GM12872 (cell line): ENCODE measurements around the gene DAZAP2.

Experiments used
- TF ChIP-seq, protein P1 (sequence below): IDR thresholded peaks from 3 replicates; pipeline ENCODE4 v1.5.1; 2011; ENCODE audit warnings: low read depth, mild to moderate bottlenecking, low read length, moderate library complexity; ENCODE audit not compliant: insufficient read depth

Gene DAZAP2, protein sequence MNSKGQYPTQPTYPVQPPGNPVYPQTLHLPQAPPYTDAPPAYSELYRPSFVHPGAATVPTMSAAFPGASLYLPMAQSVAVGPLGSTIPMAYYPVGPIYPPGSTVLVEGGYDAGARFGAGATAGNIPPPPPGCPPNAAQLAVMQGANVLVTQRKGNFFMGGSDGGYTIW

DNA sequence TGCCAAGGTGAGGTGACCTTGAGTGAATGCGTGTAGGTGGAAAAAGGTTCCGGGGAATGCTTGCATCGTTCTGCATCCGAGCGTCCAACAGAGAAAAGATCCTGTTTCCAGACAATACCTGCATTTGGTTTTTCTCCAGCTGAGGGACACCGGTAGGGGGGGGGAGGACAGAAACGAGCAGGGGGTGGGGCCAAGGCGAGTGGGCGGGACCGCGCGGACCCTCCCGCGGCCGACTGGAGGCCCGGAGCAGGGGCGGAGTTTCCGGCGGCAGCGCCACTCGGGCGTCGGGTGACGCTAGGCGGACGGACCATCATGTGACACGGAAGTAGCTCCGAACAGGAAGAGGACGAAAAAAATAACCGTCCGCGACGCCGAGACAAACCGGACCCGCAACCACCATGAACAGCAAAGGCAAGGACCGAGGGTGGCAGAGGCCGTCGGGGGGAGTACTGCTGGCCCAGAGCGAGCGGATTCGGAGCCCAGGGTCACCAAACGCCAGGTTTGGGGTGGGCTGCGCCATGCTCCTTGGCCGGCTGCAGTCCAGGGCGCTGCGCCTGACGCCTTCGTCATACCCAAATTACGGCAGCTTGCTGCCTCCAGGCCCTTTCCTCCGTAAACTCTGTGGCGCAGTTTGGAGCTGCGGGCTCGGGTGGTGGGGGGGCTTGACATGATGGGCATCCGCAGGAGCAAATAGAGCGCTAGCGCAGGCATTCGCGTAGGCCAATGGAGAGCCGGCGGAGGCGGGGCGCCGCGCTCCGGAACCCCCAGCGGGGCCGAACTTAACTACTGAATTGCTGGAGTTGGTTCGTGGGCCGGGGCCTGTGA is at the start of gene DAZAP2:
TSS of gene DAZAP2 (plus strand) at position 317 of the 825 bp plus-strand sequence. CDS start at position 399, 82 bp downstream.
- TF ChIP-seq, protein P1, sequence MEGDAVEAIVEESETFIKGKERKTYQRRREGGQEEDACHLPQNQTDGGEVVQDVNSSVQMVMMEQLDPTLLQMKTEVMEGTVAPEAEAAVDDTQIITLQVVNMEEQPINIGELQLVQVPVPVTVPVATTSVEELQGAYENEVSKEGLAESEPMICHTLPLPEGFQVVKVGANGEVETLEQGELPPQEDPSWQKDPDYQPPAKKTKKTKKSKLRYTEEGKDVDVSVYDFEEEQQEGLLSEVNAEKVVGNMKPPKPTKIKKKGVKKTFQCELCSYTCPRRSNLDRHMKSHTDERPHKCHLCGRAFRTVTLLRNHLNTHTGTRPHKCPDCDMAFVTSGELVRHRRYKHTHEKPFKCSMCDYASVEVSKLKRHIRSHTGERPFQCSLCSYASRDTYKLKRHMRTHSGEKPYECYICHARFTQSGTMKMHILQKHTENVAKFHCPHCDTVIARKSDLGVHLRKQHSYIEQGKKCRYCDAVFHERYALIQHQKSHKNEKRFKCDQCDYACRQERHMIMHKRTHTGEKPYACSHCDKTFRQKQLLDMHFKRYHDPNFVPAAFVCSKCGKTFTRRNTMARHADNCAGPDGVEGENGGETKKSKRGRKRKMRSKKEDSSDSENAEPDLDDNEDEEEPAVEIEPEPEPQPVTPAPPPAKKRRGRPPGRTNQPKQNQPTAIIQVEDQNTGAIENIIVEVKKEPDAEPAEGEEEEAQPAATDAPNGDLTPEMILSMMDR, result peak; percentile 32; the same call in 1 of the 3 replicates

DNA sequence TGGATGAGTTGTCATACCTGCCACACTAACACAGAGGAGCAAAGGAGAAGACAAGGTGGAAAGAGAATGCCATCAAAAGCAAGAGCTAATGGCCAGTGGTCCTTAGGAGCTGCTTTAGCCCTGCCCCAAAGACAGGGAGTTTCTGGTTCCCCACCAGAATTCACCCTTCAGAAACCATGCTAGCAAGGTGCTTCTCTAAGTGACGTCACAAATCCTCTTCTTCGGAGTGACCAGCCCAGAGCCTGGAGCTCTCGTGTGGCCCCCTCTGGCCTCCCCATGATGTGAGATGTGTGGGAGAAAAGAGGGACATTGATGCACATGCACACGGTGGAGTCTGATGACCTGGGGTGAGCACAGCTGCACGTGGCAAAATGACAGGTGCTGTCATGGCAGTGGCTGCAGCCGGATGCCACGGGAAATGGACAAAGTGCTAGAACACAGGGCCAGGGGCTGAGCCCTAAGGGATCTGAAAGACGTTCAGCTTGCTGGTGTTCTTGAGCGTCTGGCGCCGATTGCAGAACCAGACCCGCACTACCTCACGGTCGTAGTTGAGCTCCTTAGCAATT is 48.8 kb upstream of the DAZAP2 start:
- TF ChIP-seq, protein P1, result no peak

GRCh38 chr12:51190820-51191219 is 47.8 kb upstream of the DAZAP2 start:
- TF ChIP-seq, protein P1, result no peak

DNA sequence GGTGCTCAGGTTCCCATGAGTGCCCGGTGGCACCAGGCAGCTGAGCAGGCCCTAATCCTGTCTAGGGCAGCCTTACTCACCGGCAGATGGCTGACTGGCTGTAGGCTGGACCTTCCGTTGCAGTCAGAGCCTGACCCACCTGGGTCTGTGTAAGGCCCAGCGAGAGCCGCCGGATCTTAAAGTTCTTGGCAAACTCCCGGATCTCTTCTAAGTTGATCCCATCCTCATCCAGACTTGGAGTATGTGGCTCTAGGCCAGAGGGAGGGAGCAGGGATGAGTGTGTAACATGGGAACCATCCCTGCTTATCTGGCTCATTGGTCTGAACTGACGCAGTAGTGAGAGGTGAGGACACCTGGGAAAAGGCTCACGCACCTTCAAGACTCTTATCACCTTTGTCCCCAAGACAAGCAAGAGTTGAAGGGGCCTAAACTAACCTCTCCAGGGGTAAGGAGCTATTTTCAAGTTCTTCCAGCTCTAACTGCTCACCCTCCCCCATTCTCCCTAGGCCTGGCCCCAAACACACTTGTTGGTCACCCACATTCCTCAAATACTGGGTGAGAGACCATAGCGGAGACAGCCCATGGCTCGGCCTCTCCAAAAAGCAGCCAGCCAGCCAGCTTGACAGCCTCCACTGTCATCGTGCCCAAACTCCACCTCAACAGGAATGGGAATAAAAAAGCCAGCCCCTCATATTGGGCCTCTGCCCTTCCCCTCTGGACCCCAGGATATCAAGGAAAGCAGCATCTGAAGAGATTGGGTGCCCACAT is 46.9 kb upstream of the DAZAP2 start:
- TF ChIP-seq, protein P1, result no peak

DNA sequence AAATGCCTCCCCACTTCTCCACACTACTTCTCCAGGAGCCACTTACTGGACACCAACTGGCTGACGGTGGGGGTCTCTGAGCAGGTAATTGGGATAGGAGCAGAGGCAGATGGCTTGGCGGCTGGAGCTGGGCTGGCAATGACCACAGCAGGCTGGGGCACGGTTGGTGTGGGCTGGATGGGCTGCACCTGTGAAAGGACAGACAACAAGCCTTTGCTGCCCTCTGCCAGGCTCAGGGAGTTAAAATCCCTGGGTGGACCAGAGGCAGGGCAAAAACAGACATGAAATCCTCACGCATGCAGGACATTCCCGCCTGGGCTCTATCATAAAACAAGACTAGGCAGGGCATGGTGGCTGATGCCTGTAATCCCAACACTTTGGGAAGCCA is 46.3 kb upstream of the DAZAP2 start:
- TF ChIP-seq, protein P1, result no peak

- TF ChIP-seq, protein P1, result no peak
Measured at GRCh38 chr12:51195841-51196240, 42.8 kb upstream of the DAZAP2 start.

- TF ChIP-seq, protein P1, result no peak
Measured at GRCh38 chr12:51196547-51196946, 42.1 kb upstream of the DAZAP2 start.
